Ascending aorta (tissue), 2 donors: ENCODE measurements around the gene PCDHB13. TPM values are rescaled to one million over a fixed set of nuclear protein-coding genes. Genes with fewer than 3 reads are reported as not detected.
"Not testable (repeated sequence)": the region's sequence is repeated elsewhere in the genome, so short reads cannot be mapped to it uniquely, and the experiment has no call there.

Experiments
- DNase-seq, 2 donors: peaks; one replicate each; pipeline ENCODE4 v3.0.0-alpha.2; 2019; ENCODE audit warnings: low spot score in 2 of 2
- H3K27ac ChIP-seq, 2 donors: fragments of 200-600 bp; sonication (generic); one replicate each; pipeline ENCODE4 v1.5.1; 2016 to 2017; ENCODE audit warnings: mild to moderate bottlenecking in 1 of 2
- H3K27me3 ChIP-seq: fragments of 200-600 bp; sonication (generic); one replicate; pipeline ENCODE4 v1.5.1; 2017
- H3K36me3 ChIP-seq, 2 donors: fragments of 200-600 bp; sonication (generic); one replicate each; pipeline ENCODE4 v1.5.1; 2016
- H3K4me1 ChIP-seq, 2 donors: fragments of 200-600 bp; sonication (generic); one replicate each; pipeline ENCODE4 v1.5.1; 2016 to 2017; ENCODE audit warnings: mild to moderate bottlenecking in 1 of 2
- H3K4me3 ChIP-seq, 2 donors: fragments of 200-600 bp; sonication (generic); one replicate each; pipeline ENCODE4 v1.5.1; 2016 to 2017; ENCODE audit warnings: mild to moderate bottlenecking in 1 of 2
- H3K9me3 ChIP-seq, 2 donors: fragments of 200-600 bp; sonication (generic); one replicate each; pipeline ENCODE4 v1.5.1; 2016
- intact Hi-C: fragments of 100-400 bp; cut with DNase I; formaldehyde crosslinking; loops from one replicate; pipeline ENCODE4 v1.15.1; 2023
- total RNA-seq: library from RNA; depleted of rRNA; stranded (reverse); fragments of >200 nt; gene quantifications from one replicate; pipeline ENCODE4 v1.1.0, GENCODE V29; 2016
- TF ChIP-seq, protein P1 (sequence below), 3 experiments: fragments of 200-600 bp in 2 of 3; fragments of 450-650 bp in 1 of 3; sonication (generic) in 2 of 3; IDR thresholded peaks; one replicate each; pipeline ENCODE4 v1.5.1; 2016 to 2019; ENCODE audit warnings: antibody characterized with exemption in 3 of 3, mild to moderate bottlenecking in 1 of 3, moderate library complexity in 1 of 3

The PCDHB13 gene
- total RNA-seq, 1 donor from 2014 or later, result 6.7 TPM

DNA sequence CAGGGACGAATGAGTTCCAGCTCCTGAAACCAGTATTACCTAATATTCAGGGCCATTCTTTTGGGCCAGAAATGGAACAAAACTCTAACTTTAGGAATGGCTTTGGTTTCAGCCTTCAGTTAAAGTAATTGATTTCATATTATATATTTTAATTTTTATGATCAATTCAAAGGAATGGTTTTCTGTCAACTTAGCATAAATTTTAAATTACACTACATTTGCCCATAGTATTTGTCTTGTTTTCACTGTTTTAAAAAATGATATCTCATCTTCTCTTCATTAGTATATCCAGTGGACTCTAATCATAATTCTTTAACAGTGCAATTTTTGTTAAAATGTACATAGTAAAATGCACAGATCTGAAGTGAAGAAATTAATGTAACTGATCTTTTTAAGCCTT, 33.4 kb upstream of the PCDHB13 start:
- H3K4me1 ChIP-seq, result no peaks in the 10 kb centered on the region
- no peak for DNase-seq
- H3K27ac ChIP-seq, result no peak overlapping the region
- peaks cover 30 to 75% of the 10 kb centered on the region in 2 donors for H3K9me3 ChIP-seq
- TF ChIP-seq, protein P1, sequence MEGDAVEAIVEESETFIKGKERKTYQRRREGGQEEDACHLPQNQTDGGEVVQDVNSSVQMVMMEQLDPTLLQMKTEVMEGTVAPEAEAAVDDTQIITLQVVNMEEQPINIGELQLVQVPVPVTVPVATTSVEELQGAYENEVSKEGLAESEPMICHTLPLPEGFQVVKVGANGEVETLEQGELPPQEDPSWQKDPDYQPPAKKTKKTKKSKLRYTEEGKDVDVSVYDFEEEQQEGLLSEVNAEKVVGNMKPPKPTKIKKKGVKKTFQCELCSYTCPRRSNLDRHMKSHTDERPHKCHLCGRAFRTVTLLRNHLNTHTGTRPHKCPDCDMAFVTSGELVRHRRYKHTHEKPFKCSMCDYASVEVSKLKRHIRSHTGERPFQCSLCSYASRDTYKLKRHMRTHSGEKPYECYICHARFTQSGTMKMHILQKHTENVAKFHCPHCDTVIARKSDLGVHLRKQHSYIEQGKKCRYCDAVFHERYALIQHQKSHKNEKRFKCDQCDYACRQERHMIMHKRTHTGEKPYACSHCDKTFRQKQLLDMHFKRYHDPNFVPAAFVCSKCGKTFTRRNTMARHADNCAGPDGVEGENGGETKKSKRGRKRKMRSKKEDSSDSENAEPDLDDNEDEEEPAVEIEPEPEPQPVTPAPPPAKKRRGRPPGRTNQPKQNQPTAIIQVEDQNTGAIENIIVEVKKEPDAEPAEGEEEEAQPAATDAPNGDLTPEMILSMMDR (IDR thresholded peaks at IDR 0.05), result no peak
- intact Hi-C loops, result no loop called here
- H3K4me3 ChIP-seq, result no peak overlapping the region
- H3K27me3 ChIP-seq, result no peaks in the 10 kb centered on the region
- H3K36me3 ChIP-seq, result no peaks in the 10 kb centered on the region

DNA sequence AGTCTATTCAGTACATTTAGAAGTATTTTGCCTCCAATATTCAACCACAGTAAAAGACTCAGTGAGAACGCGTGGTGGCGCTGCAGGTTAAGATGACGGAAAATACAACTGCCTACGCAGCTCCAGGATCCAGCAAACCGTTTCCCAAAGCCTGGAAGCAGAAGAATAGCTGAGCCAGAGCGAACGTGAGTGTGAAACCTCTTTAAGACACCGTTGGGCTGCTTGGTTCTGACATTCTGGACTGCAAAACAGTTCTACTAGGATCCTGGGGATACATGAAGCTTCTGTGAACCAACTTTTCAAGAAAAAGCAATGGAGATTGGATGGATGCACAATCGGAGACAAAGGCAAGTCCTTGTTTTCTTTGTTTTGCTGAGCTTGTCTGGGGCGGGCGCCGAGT, 31.5 kb upstream of the PCDHB13 start, which contains the start of gene PCDHB16:
TSS of gene PCDHB16 (plus strand) at position 140 of the 400 bp plus-strand sequence. CDS start at position 313, 173 bp downstream.
- H3K27ac ChIP-seq, result peak within 1 kb of the TSS; percentile 45 to 57

DNA sequence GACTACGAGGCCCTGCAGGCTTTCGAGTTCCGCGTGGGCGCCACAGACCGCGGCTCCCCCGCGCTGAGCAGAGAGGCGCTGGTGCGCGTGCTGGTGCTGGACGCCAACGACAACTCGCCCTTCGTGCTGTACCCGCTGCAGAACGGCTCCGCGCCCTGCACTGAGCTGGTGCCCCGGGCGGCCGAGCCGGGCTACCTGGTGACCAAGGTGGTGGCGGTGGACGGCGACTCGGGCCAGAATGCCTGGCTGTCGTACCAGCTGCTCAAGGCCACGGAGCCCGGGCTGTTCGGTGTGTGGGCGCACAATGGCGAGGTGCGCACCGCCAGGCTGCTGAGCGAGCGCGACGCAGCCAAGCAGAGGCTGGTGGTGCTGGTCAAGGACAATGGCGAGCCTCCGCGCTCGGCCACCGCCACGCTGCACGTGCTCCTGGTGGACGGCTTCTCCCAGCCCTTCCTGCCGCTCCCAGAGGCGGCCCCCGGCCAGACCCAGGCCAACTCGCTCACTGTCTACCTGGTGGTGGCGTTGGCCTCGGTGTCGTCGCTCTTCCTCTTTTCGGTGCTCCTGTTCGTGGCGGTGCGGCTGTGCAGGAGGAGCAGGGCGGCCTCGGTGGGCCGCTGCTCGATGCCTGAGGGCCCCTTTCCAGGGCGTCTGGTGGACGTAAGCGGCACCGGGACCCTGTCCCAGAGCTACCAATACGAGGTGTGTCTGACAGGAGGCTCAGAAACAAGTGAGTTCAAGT, 29.4 kb upstream of the PCDHB13 start:
- DNase-seq, H3K27me3 ChIP-seq, H3K4me1 ChIP-seq, intact Hi-C loops, H3K36me3 ChIP-seq, H3K27ac ChIP-seq, H3K4me3 ChIP-seq: not testable (repeated sequence)
- peaks cover 40 to 75% of the 10 kb centered on the region in 2 donors for H3K9me3 ChIP-seq

More for the DNA sequence above, 31.5 kb upstream of the PCDHB13 start, which contains the start of gene PCDHB16:
- no peaks in the 10 kb centered on the region for H3K4me1 ChIP-seq
- intact Hi-C loops, result loop anchor here (2.0 kb wide), 1 partner anchor 377 kb away; no protein-coding TSS in a partner anchor
- TF ChIP-seq, protein P1 (IDR thresholded peaks at IDR 0.05), result peak in 2 of 3 experiments; percentile 26 to 41
- H3K36me3 ChIP-seq, result no peaks in the 10 kb centered on the region
- peak in 1 of 2 donors; percentile 68 for DNase-seq
- peak within 1 kb of the TSS; percentile 44 to 58 for H3K4me3 ChIP-seq
- no peaks in the 10 kb centered on the region for H3K27me3 ChIP-seq
- peaks cover 32 to 75% of the 10 kb centered on the region in 2 donors for H3K9me3 ChIP-seq

DNA sequence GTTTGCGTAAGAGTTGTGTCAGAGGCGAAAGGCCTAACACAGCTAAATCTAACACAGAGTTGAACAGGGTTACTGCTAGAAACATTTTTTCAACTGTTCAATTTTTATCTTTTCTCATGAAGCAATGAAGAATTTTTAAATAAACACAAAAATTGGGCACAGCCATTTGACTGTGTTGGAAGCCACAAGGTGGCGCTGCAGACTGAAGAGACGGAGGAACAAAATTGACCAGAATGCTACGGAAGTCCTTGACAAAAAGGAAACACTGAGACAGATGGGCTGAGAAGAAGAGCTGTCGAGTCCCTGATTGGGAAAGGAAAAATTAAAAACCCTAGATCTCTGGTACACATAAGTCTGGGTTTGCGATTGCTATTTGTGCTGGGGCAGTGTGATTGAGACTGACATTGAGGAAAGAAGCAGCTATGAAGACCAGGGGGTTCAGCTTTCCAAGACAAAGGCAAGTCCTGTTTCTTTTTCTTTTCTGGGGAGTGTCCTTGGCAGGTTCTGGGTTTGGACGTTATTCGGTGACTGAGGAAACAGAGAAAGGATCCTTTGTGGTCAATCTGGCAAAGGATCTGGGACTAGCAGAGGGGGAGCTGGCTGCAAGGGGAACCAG, 26.7 kb upstream of the PCDHB13 start, which contains the start of gene PCDHB9:
TSS of gene PCDHB9 (plus strand) at position 265 of the 616 bp plus-strand sequence. CDS start at position 423, 158 bp downstream.
- Histone ChIP-seq H3K36me3 (no peaks in the 10 kb centered on the region), H3K27me3 (no peaks in the 10 kb centered on the region), H3K4me1 (no peaks in the 10 kb centered on the region), H3K27ac (no peak within 1 kb of the TSS), H3K4me3 (no peak within 1 kb of the TSS), H3K9me3 (peaks cover 64 to 94% of the 10 kb centered on the region in 2 donors)
- intact Hi-C loops, result no loop called here
- TF ChIP-seq, protein P1 (IDR thresholded peaks at IDR 0.05), result peak in 1 of 3 experiments; percentile 25
- no peak for DNase-seq

DNA sequence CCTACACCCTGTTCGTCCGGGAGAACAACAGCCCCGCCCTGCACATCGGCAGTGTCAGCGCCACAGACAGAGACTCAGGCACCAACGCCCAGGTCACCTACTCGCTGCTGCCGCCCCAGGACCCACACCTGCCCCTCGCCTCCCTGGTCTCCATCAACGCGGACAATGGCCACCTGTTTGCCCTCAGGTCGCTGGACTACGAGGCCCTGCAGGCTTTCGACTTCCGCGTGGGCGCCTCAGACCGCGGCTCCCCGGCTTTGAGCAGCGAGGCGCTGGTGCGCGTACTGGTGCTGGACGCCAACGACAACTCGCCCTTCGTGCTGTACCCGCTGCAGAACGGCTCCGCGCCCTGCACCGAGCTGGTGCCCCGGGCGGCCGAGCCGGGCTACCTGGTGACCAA, 25.0 kb upstream of the PCDHB13 start:
- H3K4me3 ChIP-seq, H3K4me1 ChIP-seq, H3K36me3 ChIP-seq, DNase-seq, intact Hi-C loops, H3K27ac ChIP-seq, H3K27me3 ChIP-seq: not testable (repeated sequence)
- peaks cover 66 to 95% of the 10 kb centered on the region in 2 donors for H3K9me3 ChIP-seq

DNA sequence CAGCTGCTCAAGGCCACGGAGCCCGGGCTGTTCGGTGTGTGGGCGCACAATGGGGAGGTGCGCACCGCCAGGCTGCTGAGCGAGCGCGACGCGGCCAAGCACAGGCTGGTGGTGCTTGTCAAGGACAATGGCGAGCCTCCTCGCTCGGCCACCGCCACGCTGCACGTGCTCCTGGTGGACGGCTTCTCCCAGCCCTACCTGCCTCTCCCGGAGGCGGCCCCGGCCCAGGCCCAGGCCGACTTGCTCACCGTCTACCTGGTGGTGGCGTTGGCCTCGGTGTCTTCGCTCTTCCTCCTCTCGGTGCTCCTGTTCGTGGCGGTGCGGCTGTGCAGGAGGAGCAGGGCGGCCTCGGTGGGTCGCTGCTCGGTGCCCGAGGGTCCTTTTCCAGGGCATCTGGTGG, 24.6 kb upstream of the PCDHB13 start:
- intact Hi-C loops, DNase-seq, H3K27ac ChIP-seq, H3K4me3 ChIP-seq, H3K4me1 ChIP-seq, H3K27me3 ChIP-seq, H3K36me3 ChIP-seq: not testable (repeated sequence)
- H3K9me3 ChIP-seq, result peaks cover 65 to 94% of the 10 kb centered on the region in 2 donors
